NCI-H2081 treated with DMSO at 0.1 percent for 48 hours (cell line): ENCODE data around the gene HSD11B2.

Experiments used
- DNase-seq: peaks from one replicate; lab custom pipeline; 2025; lab: John Stamatoyannopoulos, UW

Gene HSD11B2

GRCh38 chr16:67430977-67431774, at the start of gene HSD11B2:
TSS of gene HSD11B2 (plus strand) at chr16:67431121. CDS start at chr16:67431249, 128 bp downstream.
- DNase-seq = no peak

- DNase-seq = no peak
Observed at GRCh38 chr16:67383284-67383683, 47.6 kb upstream of the HSD11B2 start.

GRCh38 chr16:67384778-67385510, 46.0 kb upstream of the HSD11B2 start:
- DNase-seq = no peak

GRCh38 chr16:67386861-67387455, 44.0 kb upstream of the HSD11B2 start:
- no peak for DNase-seq

- DNase-seq = no peak
Observed at GRCh38 chr16:67387479-67388079, 43.3 kb upstream of the HSD11B2 start.

- no peak for DNase-seq
Observed at GRCh38 chr16:67388191-67388590, 42.7 kb upstream of the HSD11B2 start.

- DNase-seq = no peak
Observed at GRCh38 chr16:67388591-67388990, 42.3 kb upstream of the HSD11B2 start.

GRCh38 chr16:67389911-67390815, 40.8 kb upstream of the HSD11B2 start:
- DNase-seq = no peak

GRCh38 chr16:67390816-67391423, 40.0 kb upstream of the HSD11B2 start:
- no peak for DNase-seq

- DNase-seq = no peak
Observed at GRCh38 chr16:67391424-67392300, 39.3 kb upstream of the HSD11B2 start.

- DNase-seq = no peak
Observed at GRCh38 chr16:67392301-67393059, 38.4 kb upstream of the HSD11B2 start.

- no peak for DNase-seq
Observed at GRCh38 chr16:67393111-67393787, 37.7 kb upstream of the HSD11B2 start, which contains the start of gene TPPP3. TSS of gene TPPP3 (minus strand) at chr16:67393498. CDS start at chr16:67391111, 2,387 bp downstream.

- DNase-seq = no peak
Observed at GRCh38 chr16:67393788-67394154, 37.1 kb upstream of the HSD11B2 start.

- DNase-seq = no peak
Observed at GRCh38 chr16:67394155-67395104, 36.5 kb upstream of the HSD11B2 start.

GRCh38 chr16:67395105-67395457, 35.8 kb upstream of the HSD11B2 start:
- DNase-seq = no peak

GRCh38 chr16:67395458-67396158, 35.3 kb upstream of the HSD11B2 start:
- peak; percentile 58 for DNase-seq
